NCI-H1436 treated with DMSO at 0.1 percent for 48 hours (cell line): Measurements from ENCODE around the gene NCK2.

Source experiments
- DNase-seq: peaks from one replicate; lab custom pipeline; 2025; lab: John Stamatoyannopoulos, UW

Gene NCK2

GRCh38 chr2:105744909-105745853 lies at the start of gene NCK2:
Gene NCK2 (plus strand): TSS chr2:105744912. CDS start chr2:105855064, 110,152 bp downstream.
- no peak for DNase-seq

- no peak for DNase-seq
These were observed 46.8 kb upstream of the NCK2 start for GRCh38 chr2:105697781-105698449.

GRCh38 chr2:105698820-105699219 lies 45.9 kb upstream of the NCK2 start:
- DNase-seq, result no peak

- DNase-seq, result no peak
These were observed 43.7 kb upstream of the NCK2 start for GRCh38 chr2:105701042-105701441.

GRCh38 chr2:105708697-105709096 lies 36.0 kb upstream of the NCK2 start:
- no peak for DNase-seq

GRCh38 chr2:105711394-105711793 lies 33.3 kb upstream of the NCK2 start:
- DNase-seq, result no peak

- DNase-seq, result no peak
These were observed 32.4 kb upstream of the NCK2 start for GRCh38 chr2:105712166-105712915.

- no peak for DNase-seq
These were observed 31.6 kb upstream of the NCK2 start for GRCh38 chr2:105712981-105713596.

GRCh38 chr2:105714141-105714540 lies 30.6 kb upstream of the NCK2 start:
- no peak for DNase-seq

- no peak for DNase-seq
These were observed 25.7 kb upstream of the NCK2 start for GRCh38 chr2:105718846-105719481.

GRCh38 chr2:105721991-105722511 lies 22.7 kb upstream of the NCK2 start:
- DNase-seq, result no peak

GRCh38 chr2:105722726-105723297 lies 21.9 kb upstream of the NCK2 start:
- no peak for DNase-seq

GRCh38 chr2:105723431-105723830 lies 21.3 kb upstream of the NCK2 start:
- DNase-seq, result no peak

GRCh38 chr2:105725388-105725787 lies 19.3 kb upstream of the NCK2 start:
- DNase-seq, result no peak

- no peak for DNase-seq
These were observed 14.5 kb upstream of the NCK2 start for GRCh38 chr2:105730170-105730569.

GRCh38 chr2:105731511-105731910 lies 13.2 kb upstream of the NCK2 start:
- no peak for DNase-seq

GRCh38 chr2:105732101-105732500 lies 12.6 kb upstream of the NCK2 start:
- DNase-seq, result no peak

GRCh38 chr2:105732955-105733607 lies 11.6 kb upstream of the NCK2 start:
- no peak for DNase-seq

GRCh38 chr2:105733875-105734274 lies 10.8 kb upstream of the NCK2 start:
- DNase-seq, result no peak

GRCh38 chr2:105734762-105735538 lies 9.8 kb upstream of the NCK2 start:
- DNase-seq, result no peak
